Loucy (cell line): ENCODE data around the gene GTPBP6.
"Not testable (repeated sequence)": the region's sequence is repeated elsewhere in the genome, so short reads cannot be mapped to it uniquely, and the experiment has no call there.

Experiments
- CTCF ChIP-seq: fragments of 200-600 bp; sonication (generic); conservative IDR thresholded peaks from 2 replicates; pipeline ENCODE4 v1.5.1; 2014; ENCODE audit warnings: mild to moderate bottlenecking, antibody characterized with exemption, low read length
- EZH2phosphoT487 ChIP-seq: fragments of 200-600 bp; IDR thresholded peaks from 2 replicates; pipeline ENCODE4 v1.6.1; 2018; ENCODE audit warnings: antibody characterized with exemption, mild to moderate bottlenecking, moderate library complexity, borderline replicate concordance

GRCh38 chrX:305781-306613 lies 12.6 kb downstream of the GTPBP6 start:
- TF ChIP-seq CTCF, EZH2phosphoT487: not testable (repeated sequence)
